Kidney epithelial cell (primary cell): ENCODE measurements around the gene XRCC4. TPM values are rescaled to one million over a fixed set of nuclear protein-coding genes. Genes with fewer than 3 reads are reported as not detected.

Experiments
- DNase-seq: peaks from one replicate; pipeline ENCODE4 v3.0.0-alpha.2; 2010; ENCODE audit warnings: low read depth
- H3K27me3 ChIP-seq: 2 replicates; pipeline ENCODE4 v1.6.0; 2011; ENCODE audit warnings: low read length; ENCODE audit not compliant: control insufficient read depth, insufficient read depth
- H3K36me3 ChIP-seq: 2 replicates; pipeline ENCODE4 v1.5.1; 2011; ENCODE audit warnings: low read length; ENCODE audit not compliant: control insufficient read depth, insufficient read depth
- H3K4me3 ChIP-seq: 2 replicates; pipeline ENCODE4 v1.5.1; 2011; ENCODE audit warnings: low read depth, mild to moderate bottlenecking, control low read depth, low read length
- CTCF ChIP-seq: IDR thresholded peaks from 2 replicates; pipeline ENCODE4 v1.5.1; 2011; ENCODE audit warnings: mild to moderate bottlenecking, moderate library complexity, low read length, control low read depth, inconsistent platforms; ENCODE audit not compliant: insufficient read depth, poor library complexity, severe bottlenecking
- total RNA-seq: library from RNA; depleted of rRNA; stranded (reverse); fragments of >200 nt; gene quantifications from 2 replicates; pipeline ENCODE4 v1.2.3, GENCODE V29; 2015

The XRCC4 gene
- total RNA-seq, 1 donor from 2014 or later = 7.6 TPM

DNA sequence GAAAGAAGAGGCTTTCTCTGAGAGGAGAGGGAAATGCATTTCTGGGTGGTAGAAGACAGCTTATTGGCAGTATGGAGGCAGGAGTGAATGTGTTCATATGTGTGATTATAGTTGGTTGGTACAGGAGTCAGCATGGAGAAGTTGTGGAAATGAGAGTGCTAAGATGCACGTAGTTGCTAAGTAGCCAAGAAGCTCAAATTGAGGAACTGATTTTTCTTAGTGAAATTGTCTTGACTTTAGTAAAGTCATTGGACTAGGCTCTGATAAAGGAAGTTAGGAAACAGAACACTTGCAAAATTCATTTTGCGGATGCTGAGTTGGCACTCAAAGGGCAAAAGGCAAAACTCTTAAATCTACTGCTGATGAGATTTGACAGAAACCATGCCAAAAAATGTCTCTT, 235.3 kb downstream of the XRCC4 start:
- TF ChIP-seq CTCF = no peak
- H3K27me3 ChIP-seq = no peaks in the 10 kb centered on the region
- DNase-seq = no peak

GRCh38 chr5:83313436-83313835, 236.1 kb downstream of the XRCC4 start:
- H3K4me3 ChIP-seq = no peak overlapping the region
- no peaks in the 10 kb centered on the region for H3K27me3 ChIP-seq
- no peak for DNase-seq
- no peak for TF ChIP-seq CTCF
- no peaks in the 10 kb centered on the region for H3K36me3 ChIP-seq

More for the DNA sequence above, 235.3 kb downstream of the XRCC4 start:
- no peak overlapping the region for H3K4me3 ChIP-seq
- H3K36me3 ChIP-seq = no peaks in the 10 kb centered on the region

DNA sequence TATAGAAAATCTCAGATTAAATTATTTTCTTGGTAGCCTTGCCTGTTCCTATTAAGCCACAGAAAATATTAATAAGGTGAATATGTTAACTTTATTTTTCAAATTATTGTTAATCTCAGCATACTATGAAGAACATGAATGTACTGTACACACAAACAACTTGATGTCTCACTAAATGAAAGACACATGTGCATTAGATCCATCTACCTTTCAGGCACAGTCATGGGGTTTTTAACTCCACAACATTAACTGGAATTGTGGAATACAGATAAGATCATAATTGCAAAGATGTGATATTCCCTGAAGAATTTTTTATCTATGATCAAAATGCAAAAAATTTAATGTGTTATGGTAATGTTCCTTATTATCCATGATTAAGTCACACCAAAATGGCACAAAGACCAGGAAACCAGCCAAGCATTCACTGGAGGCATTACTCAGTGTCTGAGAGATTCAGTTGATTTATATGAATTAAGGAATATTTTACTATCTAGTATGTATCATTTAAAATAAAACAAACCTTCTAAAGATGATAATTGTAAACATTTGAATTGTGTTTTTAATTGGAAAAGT, 244.2 kb downstream of the XRCC4 start:
- no peaks in the 10 kb centered on the region for H3K36me3 ChIP-seq
- no peaks in the 10 kb centered on the region for H3K27me3 ChIP-seq
- no peak for TF ChIP-seq CTCF
- no peak overlapping the region for H3K4me3 ChIP-seq
- DNase-seq = no peak

DNA sequence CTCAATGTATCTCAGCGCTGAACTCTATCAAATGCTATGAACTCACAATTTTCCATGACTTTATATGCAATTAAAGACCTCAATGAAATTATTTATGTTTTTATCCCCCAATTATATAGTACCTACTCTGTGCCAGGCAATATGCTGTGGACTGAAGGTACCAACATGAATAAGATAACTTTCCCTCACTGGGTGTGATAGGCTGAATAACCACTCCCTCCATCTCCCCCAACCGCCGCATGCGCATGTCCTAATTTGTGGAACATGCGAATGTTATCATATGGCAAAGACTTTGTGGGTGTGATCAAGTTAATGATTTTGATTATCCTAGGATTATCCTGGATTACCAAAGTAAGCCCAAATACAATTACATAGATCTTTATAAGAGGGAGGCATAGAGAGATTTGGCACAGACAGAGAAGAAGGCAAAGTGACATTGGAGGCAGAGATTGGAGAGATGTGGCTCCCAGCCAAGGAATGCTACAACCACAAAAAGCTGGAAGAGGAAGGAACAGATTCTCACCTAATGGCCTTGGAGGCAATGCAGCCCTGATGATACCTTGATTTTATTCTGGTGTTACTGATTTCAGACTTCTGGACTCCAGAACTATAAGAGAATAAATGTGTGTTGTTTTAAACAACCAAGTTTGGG, 245.1 kb downstream of the XRCC4 start:
- Histone ChIP-seq H3K36me3 (no peaks in the 10 kb centered on the region), H3K27me3 (no peaks in the 10 kb centered on the region), H3K4me3 (no peak overlapping the region)
- no peak for DNase-seq
- TF ChIP-seq CTCF = no peak

DNA sequence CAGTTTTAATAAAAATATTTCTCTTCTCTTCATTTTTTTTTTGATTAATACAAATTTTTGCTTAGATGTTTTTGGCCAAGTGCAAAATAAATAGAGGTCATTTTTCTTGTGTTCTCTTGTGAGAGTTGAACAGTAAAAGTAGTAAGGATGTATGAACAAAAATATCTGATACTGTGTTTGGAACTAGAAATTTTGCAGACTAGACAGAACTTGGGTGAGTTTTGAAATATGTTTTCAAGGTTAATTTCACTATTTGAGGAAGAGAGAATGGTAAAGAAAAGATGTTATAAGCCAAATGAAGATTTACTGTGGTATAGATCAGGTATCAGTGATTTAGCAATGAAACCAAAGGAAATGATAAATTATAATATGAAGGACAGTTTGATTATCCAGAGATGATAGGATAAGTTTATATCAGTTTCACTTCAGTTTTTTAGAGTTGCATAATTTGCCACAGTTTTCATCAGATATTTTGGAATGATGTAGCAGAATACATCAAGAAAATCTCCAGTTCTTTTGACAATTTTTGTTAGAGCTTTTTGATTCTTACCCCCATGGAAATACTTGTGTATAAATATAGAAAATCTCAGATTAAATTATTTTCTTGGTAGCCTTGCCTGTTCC, 246.3 kb downstream of the XRCC4 start:
- Histone ChIP-seq H3K4me3 (no peak overlapping the region), H3K27me3 (no peaks in the 10 kb centered on the region), H3K36me3 (no peaks in the 10 kb centered on the region)
- no peak for TF ChIP-seq CTCF
- DNase-seq = no peak
